ENCODE results near the gene NUAK1. TPM values are rescaled to one million over a fixed set of nuclear protein-coding genes. Genes with fewer than 3 reads are reported as not detected.

NUAK1 gene
- total RNA-seq, 2 donors from 2014 or later: 5.3 to 9.1 TPM

DNA sequence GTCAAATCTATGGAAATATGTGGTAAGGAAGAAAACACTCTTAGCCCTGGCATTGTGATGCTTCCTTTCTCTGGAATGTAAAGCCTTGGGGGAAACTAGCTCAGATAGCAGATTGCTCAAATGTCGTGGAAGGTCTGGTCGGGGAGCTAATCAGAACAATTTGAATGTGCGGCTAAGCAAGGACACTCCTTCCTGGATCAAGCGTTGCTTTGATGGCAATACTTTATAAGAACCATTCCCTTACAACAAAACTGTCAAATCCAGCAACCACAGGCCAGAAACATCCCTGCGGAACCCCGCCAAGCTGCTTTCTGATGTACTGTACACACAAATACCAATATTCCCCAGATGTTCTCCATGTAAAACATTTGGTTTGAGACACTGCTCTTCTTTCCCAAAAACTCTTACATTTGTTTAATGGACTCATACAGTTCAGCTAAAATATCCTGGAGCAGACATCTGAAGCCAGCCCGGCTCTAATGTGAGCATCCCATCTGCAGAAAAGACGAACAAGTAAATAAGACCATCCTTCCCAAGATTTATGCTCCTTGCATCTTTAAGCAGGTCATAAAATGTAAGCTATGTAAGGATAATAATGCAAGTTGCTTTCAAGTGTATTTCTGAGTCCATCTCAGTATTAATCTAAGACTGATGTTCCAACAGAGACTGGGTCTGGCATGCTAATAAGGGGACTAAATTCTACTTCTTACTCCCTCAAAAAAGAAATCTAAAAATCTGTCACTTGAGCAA lies 20.2 kb downstream of the NUAK1 start:
- 82 to 87% methylated on average over 8 of the region's 8 CpGs for WGBS, 2 donors
- peaks cover 23% of the 10 kb centered on the region for H3K4me1 ChIP-seq
- no peak for TF ChIP-seq POLR2A (IDR thresholded peaks at IDR 0.05)
- TF ChIP-seq, protein P1, sequence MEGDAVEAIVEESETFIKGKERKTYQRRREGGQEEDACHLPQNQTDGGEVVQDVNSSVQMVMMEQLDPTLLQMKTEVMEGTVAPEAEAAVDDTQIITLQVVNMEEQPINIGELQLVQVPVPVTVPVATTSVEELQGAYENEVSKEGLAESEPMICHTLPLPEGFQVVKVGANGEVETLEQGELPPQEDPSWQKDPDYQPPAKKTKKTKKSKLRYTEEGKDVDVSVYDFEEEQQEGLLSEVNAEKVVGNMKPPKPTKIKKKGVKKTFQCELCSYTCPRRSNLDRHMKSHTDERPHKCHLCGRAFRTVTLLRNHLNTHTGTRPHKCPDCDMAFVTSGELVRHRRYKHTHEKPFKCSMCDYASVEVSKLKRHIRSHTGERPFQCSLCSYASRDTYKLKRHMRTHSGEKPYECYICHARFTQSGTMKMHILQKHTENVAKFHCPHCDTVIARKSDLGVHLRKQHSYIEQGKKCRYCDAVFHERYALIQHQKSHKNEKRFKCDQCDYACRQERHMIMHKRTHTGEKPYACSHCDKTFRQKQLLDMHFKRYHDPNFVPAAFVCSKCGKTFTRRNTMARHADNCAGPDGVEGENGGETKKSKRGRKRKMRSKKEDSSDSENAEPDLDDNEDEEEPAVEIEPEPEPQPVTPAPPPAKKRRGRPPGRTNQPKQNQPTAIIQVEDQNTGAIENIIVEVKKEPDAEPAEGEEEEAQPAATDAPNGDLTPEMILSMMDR (IDR thresholded peaks at IDR 0.05): no peak
- no peaks in the 10 kb centered on the region for H3K27me3 ChIP-seq
- DNase-seq (no peak), ATAC-seq (no peak)
- H3K4me3 ChIP-seq: no peak overlapping the region
- intact Hi-C loops (cut with DNase I): no loop called here
- no peaks in the 10 kb centered on the region for H3K9me3 ChIP-seq
- H3K27ac ChIP-seq: no peak overlapping the region
- H3K36me3 ChIP-seq (replicated peaks in 1 of 2; ENCODE audit: insufficient read depth in 1 of 2, low read depth in 2 of 2): no peaks in the 10 kb centered on the region

DNA sequence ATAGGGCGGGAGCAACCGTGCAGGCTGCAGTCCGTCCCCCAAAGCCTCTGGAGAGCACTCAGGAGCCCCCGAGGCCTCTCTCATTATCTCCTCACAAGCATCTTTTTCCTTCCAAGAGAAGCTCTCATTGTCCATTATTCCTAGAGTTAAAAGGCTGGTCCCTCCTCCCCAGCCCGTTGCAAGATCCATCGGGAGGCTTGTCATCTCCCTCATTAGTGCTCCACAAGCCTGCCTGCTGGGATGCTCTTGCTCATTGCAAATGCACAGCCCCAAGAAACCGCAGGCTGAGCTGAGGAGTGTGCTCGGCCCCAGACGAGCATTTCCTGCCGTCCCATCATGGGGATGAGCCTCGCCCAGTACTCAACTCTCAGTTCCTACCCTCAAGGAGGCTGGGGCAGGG lies 23.3 kb downstream of the NUAK1 start:
- no peak overlapping the region for H3K4me3 ChIP-seq
- no peaks in the 10 kb centered on the region for H3K9me3 ChIP-seq
- H3K4me1 ChIP-seq: peaks cover 31% of the 10 kb centered on the region
- no peaks in the 10 kb centered on the region for H3K27me3 ChIP-seq
- whole genome bisulfite sequencing, 2 donors: 78 to 83% methylated on average over 11 of the region's 11 CpGs
- intact Hi-C loops (cut with DNase I): no loop called here
- ATAC-seq (no peak), DNase-seq (no peak)
- no peak for TF ChIP-seq POLR2A (IDR thresholded peaks at IDR 0.05)
- H3K27ac ChIP-seq: no peak overlapping the region
- no peaks in the 10 kb centered on the region for H3K36me3 ChIP-seq (replicated peaks in 1 of 2; ENCODE audit: insufficient read depth in 1 of 2, low read depth in 2 of 2)

DNA sequence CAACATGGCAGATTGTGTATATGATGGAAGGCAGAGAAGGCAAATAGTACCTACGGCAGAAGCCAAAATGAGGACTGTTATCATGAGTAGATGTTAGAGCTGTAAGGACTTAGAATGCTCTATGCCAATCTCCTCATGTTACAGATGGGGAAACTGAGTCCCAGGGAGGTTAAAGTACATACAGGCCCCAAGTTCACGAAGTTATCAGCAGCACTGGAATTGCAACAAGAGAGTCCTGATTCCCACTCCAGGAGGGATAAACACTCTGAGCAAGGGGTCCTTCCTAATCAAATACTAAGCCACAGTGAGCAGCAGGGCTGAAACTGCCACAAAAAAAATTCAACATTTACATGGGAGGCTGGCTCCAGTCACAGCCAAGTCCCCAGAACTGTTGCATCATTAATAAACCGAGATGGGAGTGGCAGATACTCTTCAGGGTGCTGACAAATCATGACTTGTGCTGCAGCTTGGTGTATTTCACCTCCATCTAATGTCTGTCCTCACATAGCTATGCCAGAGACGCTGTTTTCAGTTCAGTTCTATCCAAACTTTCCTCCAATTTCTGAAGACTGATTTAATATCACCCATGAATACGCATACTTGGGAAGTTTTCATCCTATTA lies 24.2 kb downstream of the NUAK1 start:
- Histone ChIP-seq H3K27me3 (no peaks in the 10 kb centered on the region), H3K4me3 (no peak overlapping the region), H3K27ac (no peak overlapping the region), H3K36me3 (replicated peaks in 1 of 2; ENCODE audit: insufficient read depth in 1 of 2, low read depth in 2 of 2) (no peaks in the 10 kb centered on the region), H3K9me3 (no peaks in the 10 kb centered on the region), H3K4me1 (peaks cover 24% of the 10 kb centered on the region)
- ATAC-seq (no peak), DNase-seq (no peak)
- intact Hi-C loops (cut with DNase I): no loop called here
- TF ChIP-seq POLR2A (IDR thresholded peaks at IDR 0.05): no peak
- TF ChIP-seq, protein P1 (IDR thresholded peaks at IDR 0.05): no peak
- WGBS, 2 donors: 70 to 80% methylated on average over 5 of the region's 5 CpGs

DNA sequence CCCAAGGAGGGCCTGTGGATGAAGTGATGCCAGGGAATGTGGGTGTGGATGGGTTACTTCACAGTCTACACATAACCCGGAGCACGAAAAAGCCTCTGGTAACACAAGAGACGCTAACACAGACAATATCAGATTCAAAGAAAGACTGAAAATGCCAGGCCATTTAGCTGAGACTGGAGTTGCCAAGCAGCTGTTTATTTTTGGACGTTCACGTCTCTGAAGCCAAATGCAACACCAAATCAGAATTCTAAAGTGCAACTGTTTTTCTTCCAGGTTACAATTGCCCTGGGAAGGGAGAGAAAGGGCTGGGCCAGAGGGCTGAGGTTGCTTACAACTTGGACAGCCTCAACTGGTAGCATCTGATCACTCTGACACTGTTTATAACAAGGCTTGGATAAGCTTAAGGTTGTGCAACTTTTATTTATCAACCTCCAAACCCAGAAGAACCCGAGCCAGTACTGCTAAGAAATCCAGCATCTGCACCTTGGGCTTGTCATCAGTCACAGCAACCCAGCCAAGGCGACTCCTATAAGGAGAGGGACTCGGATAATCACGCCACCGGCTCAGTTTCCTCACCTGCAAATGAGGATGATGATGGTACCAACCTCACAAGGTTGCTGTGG lies 24.8 kb downstream of the NUAK1 start:
- DNase-seq (no peak), ATAC-seq (no peak)
- no peaks in the 10 kb centered on the region for H3K27me3 ChIP-seq
- TF ChIP-seq, protein P1 (IDR thresholded peaks at IDR 0.05): no peak
- TF ChIP-seq POLR2A (IDR thresholded peaks at IDR 0.05): no peak
- H3K4me1 ChIP-seq: peaks cover 28% of the 10 kb centered on the region
- no peak overlapping the region for H3K27ac ChIP-seq
- intact Hi-C loops (cut with DNase I): no loop called here
- no peak overlapping the region for H3K4me3 ChIP-seq
- no peaks in the 10 kb centered on the region for H3K36me3 ChIP-seq (replicated peaks in 1 of 2; ENCODE audit: insufficient read depth in 1 of 2, low read depth in 2 of 2)
- no peaks in the 10 kb centered on the region for H3K9me3 ChIP-seq
- WGBS, 2 donors: 57 to 71% methylated on average over 8 to 10 of the region's 10 CpGs

DNA sequence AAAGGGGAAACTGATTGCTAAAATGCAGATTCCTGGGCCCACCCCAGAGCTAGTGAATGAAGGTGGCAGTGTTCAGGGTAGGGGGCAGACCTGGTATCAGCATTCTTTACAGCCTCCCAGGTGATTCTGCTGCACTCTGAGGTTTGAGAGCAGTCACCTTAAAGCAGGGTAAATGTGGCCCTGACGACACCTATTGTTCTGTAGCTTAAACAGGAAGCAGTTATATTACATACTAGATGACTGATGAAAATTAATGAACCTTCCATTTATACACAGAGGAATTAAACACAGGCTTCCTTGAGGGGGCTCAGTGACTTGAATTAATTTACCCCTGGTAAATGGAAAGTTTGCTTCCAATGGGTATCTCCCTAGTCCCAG lies 25.3 kb downstream of the NUAK1 start:
- ATAC-seq (no peak), DNase-seq (no peak)
- WGBS, 2 donors: 67 to 76% methylated on average over 1 of the region's 1 CpG
- Histone ChIP-seq H3K27me3 (no peaks in the 10 kb centered on the region), H3K4me1 (peaks cover 33% of the 10 kb centered on the region), H3K27ac (no peak overlapping the region), H3K4me3 (no peak overlapping the region), H3K9me3 (no peaks in the 10 kb centered on the region), H3K36me3 (replicated peaks in 1 of 2; ENCODE audit: insufficient read depth in 1 of 2, low read depth in 2 of 2) (no peaks in the 10 kb centered on the region)
- TF ChIP-seq, protein P1 (IDR thresholded peaks at IDR 0.05): no peak
- intact Hi-C loops (cut with DNase I): no loop called here
